ENCODE data around the gene ERICH2. TPM values are rescaled to one million over a fixed set of nuclear protein-coding genes. Genes with fewer than 3 reads are reported as not detected.

The ERICH2 gene
- total RNA-seq, 1 experiment from 2014 or later, result 2.4 TPM

DNA sequence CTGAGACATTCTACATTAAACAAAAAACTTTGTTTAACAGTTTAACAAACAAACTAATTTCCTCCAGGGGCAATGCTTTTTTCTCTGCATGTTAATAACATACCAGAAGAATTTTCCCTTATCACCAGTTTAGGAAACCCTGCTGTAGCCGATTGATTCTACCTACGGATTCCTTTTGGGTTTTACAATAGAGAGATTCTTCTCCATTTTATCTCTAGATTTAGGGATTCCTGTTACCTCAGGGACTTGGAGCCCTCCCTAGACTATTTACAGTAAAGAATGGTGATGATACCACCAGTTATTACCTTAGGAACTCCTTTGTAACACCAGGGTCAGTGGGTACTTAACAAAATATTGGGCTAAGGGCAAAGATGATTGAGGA, 5.3 kb upstream of the ERICH2 start:
- H3K9ac ChIP-seq (ENCODE audit: low read length), result no peak overlapping the region
- no peaks in the 10 kb centered on the region for H3K9me3 ChIP-seq (ENCODE audit: control insufficient read depth in 1 of 2, insufficient read depth in 1 of 2, low read depth in 1 of 2, low read length in 2 of 2)
- H2AFZ ChIP-seq (ENCODE audit: low read depth, low read length, poor library complexity, severe bottlenecking), result no peak overlapping the region
- H3K27me3 ChIP-seq (ENCODE audit: insufficient read depth, low read length), result no peaks in the 10 kb centered on the region
- peaks cover under 1 to 4% of the 10 kb centered on the region in 2 experiments; a peak in 1 of 4 replicates for H3K4me1 ChIP-seq (ENCODE audit: control insufficient read depth in 1 of 2, insufficient read depth in 2 of 2, low read length in 2 of 2)
- ChIA-PET CTCF (no interaction called here), RAD21 (ENCODE audit: low non-redundant PET in 1 of 2, low total read pairs in 2 of 2, uncharacterized antibody in 2 of 2, unreplicated experiment in 2 of 2) (no interaction called here), POLR2A (no interaction called here)
- H3K4me3 ChIP-seq (replicated peaks in 1 of 2; ENCODE audit: low read depth in 1 of 2, low read length in 2 of 2), result no peak overlapping the region
- intact Hi-C loops (cut with micrococcal nuclease), result no loop called here
- no peaks in the 10 kb centered on the region for H4K20me1 ChIP-seq (ENCODE audit: insufficient read depth)
- TF ChIP-seq SRF (IDR thresholded peaks at IDR 0.05; ENCODE audit: low read depth), result no peak
- TF ChIP-seq, protein P1, sequence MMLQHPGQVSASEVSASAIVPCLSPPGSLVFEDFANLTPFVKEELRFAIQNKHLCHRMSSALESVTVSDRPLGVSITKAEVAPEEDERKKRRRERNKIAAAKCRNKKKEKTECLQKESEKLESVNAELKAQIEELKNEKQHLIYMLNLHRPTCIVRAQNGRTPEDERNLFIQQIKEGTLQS (IDR thresholded peaks at IDR 0.05), result no peak
- TF ChIP-seq ZNF274 (IDR thresholded peaks at IDR 0.05; ENCODE audit: low read depth, low read length), result no peak
- TF ChIP-seq EZH2phosphoT487 (IDR thresholded peaks at IDR 0.05; ENCODE audit: borderline replicate concordance), result no peak
- TF ChIP-seq, protein P2, sequence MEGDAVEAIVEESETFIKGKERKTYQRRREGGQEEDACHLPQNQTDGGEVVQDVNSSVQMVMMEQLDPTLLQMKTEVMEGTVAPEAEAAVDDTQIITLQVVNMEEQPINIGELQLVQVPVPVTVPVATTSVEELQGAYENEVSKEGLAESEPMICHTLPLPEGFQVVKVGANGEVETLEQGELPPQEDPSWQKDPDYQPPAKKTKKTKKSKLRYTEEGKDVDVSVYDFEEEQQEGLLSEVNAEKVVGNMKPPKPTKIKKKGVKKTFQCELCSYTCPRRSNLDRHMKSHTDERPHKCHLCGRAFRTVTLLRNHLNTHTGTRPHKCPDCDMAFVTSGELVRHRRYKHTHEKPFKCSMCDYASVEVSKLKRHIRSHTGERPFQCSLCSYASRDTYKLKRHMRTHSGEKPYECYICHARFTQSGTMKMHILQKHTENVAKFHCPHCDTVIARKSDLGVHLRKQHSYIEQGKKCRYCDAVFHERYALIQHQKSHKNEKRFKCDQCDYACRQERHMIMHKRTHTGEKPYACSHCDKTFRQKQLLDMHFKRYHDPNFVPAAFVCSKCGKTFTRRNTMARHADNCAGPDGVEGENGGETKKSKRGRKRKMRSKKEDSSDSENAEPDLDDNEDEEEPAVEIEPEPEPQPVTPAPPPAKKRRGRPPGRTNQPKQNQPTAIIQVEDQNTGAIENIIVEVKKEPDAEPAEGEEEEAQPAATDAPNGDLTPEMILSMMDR (IDR thresholded peaks at IDR 0.05 in 2 of 3, conservative IDR thresholded peaks at IDR 0.05 in 1 of 3; ENCODE audit: borderline replicate concordance in 1 of 3, insufficient read depth in 1 of 3, low read depth in 2 of 3, low read length in 2 of 3), result no peak
- no peak for TF ChIP-seq SP1 (IDR thresholded peaks at IDR 0.05; ENCODE audit: low read depth)
- no peak for TF ChIP-seq EZH2 (IDR thresholded peaks at IDR 0.05)
- no peak for TF ChIP-seq CEBPB (IDR thresholded peaks at IDR 0.05; ENCODE audit: low read depth)
- TF ChIP-seq, protein P3, sequence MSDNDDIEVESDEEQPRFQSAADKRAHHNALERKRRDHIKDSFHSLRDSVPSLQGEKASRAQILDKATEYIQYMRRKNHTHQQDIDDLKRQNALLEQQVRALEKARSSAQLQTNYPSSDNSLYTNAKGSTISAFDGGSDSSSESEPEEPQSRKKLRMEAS (IDR thresholded peaks at IDR 0.05), result no peak
- TF ChIP-seq, protein P4, sequence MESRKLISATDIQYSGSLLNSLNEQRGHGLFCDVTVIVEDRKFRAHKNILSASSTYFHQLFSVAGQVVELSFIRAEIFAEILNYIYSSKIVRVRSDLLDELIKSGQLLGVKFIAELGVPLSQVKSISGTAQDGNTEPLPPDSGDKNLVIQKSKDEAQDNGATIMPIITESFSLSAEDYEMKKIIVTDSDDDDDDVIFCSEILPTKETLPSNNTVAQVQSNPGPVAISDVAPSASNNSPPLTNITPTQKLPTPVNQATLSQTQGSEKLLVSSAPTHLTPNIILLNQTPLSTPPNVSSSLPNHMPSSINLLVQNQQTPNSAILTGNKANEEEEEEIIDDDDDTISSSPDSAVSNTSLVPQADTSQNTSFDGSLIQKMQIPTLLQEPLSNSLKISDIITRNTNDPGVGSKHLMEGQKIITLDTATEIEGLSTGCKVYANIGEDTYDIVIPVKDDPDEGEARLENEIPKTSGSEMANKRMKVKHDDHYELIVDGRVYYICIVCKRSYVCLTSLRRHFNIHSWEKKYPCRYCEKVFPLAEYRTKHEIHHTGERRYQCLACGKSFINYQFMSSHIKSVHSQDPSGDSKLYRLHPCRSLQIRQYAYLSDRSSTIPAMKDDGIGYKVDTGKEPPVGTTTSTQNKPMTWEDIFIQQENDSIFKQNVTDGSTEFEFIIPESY (IDR thresholded peaks at IDR 0.05; ENCODE audit: extremely low read depth, insufficient replicate concordance, low read length), result no peak
- no peak for TF ChIP-seq POLR2A (IDR thresholded peaks at IDR 0.05; ENCODE audit: borderline replicate concordance, extremely low read depth, insufficient read depth, insufficient read length)
- no peaks in the 10 kb centered on the region for H3K79me2 ChIP-seq (ENCODE audit: insufficient read depth, low read length)
- H3K36me3 ChIP-seq (ENCODE audit: control insufficient read depth in 1 of 2, insufficient read depth in 2 of 2, low read length in 2 of 2), result no peaks in the 10 kb centered on the region
- no peak overlapping the region for H3K4me2 ChIP-seq (ENCODE audit: low read length)
- DNase-seq (ENCODE audit: low read depth, low spot score) (no peak), ATAC-seq (no peak)
- no peaks in the 10 kb centered on the region for H3K9me2 ChIP-seq (ENCODE audit: insufficient read depth)
- H3K27ac ChIP-seq (ENCODE audit: low read depth, low read length), result no peak overlapping the region
- no TSS peak for BruUV-seq (replicated peaks)
